Testis (tissue), 3 donors: Measurements from ENCODE around the gene STIP1. TPM values are rescaled to one million over a fixed set of nuclear protein-coding genes. Genes with fewer than 3 reads are reported as not detected.

Experiments used
- DNase-seq: peaks from one replicate; pipeline ENCODE4 v3.0.0-alpha.2; 2019
- H3K27ac ChIP-seq, 2 donors: fragments of 200-600 bp; sonication (generic); one replicate each; pipeline ENCODE4 v1.5.1; 2019
- H3K27me3 ChIP-seq: fragments of 200-600 bp; sonication (generic); one replicate; pipeline ENCODE4 v1.5.1; 2019
- H3K36me3 ChIP-seq: fragments of 200-600 bp; sonication (generic); one replicate; pipeline ENCODE4 v1.5.1; 2017; ENCODE audit warnings: low read depth; ENCODE audit errors: missing control alignments
- H3K4me1 ChIP-seq: fragments of 200-600 bp; sonication (generic); one replicate; pipeline ENCODE4 v1.5.1; 2019
- H3K4me3 ChIP-seq, 2 donors: fragments of 200-600 bp; sonication (generic); one replicate each; pipeline ENCODE4 v1.5.1; 2017 to 2019
- H3K9me3 ChIP-seq: fragments of 200-600 bp; sonication (generic); one replicate; pipeline ENCODE4 v1.5.1; 2017
- POLR2A ChIP-seq: fragments of 450-650 bp; IDR thresholded peaks from one replicate; pipeline ENCODE4 v1.6.1; 2017; ENCODE audit warnings: antibody characterized with exemption, mild to moderate bottlenecking, moderate library complexity
- WGBS, 2 donors: methylation state at CpG; one replicate each; pipeline ENCODE4 v1.1.5; 2018; 5-methylcytosine and 5-hydroxymethylcytosine counted together
- intact Hi-C: fragments of 100-400 bp; cut with DNase I; formaldehyde crosslinking; loops from one replicate; pipeline ENCODE4 v1.15.1; 2023; ENCODE audit warnings: low total_unique reads
- polyA plus RNA-seq: library from polyadenylated mRNA; stranded (reverse); fragments of 350-450 nt; fragmentation: Illumina TruSeq; extraction: RNeasy Lipid Tissue Mini Kit (QIAGEN cat#74804); gene quantifications from one replicate; pipeline ENCODE4 v1.2.3, GENCODE V29; 2014; ENCODE audit warnings: low read depth, low replicate concordance; ENCODE audit not compliant: insufficient read depth
- total RNA-seq, 2 donors: library from RNA; depleted of rRNA; stranded (reverse); fragments of >200 nt; gene quantifications; one replicate each; pipeline ENCODE4 v1.2.3, GENCODE V29; 2016
- TF ChIP-seq, protein P1 (sequence below), 3 experiments: fragments of 450-650 bp in 2 of 3; fragments of 200-600 bp in 1 of 3; sonication (generic) in 1 of 3; IDR thresholded peaks; one replicate each; pipeline ENCODE4 v1.5.1; 2016 to 2019; ENCODE audit warnings: antibody characterized with exemption in 3 of 3, mild to moderate bottlenecking in 2 of 3, moderate library complexity in 1 of 3

STIP1 gene
- total and polyA plus RNA-seq, 3 donors from 2014 or later: 221 to 267 (median 247) TPM

DNA sequence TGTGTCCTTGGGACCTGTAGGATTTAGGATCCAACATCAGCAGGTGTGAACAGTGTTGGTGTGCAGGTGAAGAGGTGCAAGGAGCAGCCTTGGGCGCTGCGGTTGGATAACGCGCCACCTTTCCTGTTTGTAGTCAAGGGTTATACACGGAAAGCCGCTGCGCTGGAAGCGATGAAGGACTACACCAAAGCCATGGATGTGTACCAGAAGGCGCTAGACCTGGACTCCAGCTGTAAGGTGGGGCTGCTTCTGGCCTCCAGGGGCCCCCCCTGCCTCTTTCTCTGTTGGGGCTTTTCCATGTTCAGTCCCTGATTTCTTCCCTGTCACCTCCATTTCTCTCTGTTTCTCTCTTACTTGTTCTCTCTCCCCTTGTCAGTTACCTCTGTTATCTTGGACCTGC is 17.0 kb downstream of the STIP1 start:
- 93% methylated on average over 9 of the region's 9 CpGs for WGBS, 2 donors
- DNase-seq: no peak
- intact Hi-C loops: loop anchor here (10.0 kb wide), 1 partner anchor 92 kb away; the partner anchor contains the start of gene KCNK4

DNA sequence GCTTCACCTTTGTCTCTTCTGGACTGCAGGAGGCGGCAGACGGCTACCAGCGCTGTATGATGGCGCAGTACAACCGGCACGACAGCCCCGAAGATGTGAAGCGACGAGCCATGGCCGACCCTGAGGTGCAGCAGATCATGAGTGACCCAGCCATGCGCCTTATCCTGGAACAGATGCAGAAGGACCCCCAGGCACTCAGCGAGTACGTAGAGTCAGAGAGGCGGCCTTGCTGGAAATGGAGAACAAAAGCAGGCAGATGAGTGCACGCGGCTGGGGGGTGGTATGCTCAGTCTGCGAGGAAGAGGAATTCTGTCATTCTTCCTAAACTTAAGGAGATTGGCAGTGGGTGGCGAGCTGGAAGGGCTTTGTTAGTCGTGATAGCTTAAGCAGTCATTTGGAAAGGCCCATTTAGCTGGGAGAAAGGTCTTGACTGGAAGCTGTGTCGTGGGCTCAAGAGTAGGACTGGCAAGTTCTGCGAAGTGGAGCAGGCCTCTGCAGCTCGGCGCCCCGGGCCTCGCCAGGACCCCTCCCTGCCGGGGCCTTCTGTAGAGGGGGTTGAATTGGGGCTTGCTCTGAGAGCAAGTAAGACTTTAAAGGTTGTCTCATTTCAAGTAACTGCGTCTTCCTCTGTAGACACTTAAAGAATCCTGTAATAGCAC is 17.6 kb downstream of the STIP1 start:
- intact Hi-C loops: loop anchor here (10.0 kb wide), 1 partner anchor 91 kb away; the partner anchor contains the start of gene KCNK4
- DNase-seq: no peak
- no peaks in the 10 kb centered on the region for H3K27me3 ChIP-seq
- no peak for TF ChIP-seq POLR2A
- TF ChIP-seq, protein P1, sequence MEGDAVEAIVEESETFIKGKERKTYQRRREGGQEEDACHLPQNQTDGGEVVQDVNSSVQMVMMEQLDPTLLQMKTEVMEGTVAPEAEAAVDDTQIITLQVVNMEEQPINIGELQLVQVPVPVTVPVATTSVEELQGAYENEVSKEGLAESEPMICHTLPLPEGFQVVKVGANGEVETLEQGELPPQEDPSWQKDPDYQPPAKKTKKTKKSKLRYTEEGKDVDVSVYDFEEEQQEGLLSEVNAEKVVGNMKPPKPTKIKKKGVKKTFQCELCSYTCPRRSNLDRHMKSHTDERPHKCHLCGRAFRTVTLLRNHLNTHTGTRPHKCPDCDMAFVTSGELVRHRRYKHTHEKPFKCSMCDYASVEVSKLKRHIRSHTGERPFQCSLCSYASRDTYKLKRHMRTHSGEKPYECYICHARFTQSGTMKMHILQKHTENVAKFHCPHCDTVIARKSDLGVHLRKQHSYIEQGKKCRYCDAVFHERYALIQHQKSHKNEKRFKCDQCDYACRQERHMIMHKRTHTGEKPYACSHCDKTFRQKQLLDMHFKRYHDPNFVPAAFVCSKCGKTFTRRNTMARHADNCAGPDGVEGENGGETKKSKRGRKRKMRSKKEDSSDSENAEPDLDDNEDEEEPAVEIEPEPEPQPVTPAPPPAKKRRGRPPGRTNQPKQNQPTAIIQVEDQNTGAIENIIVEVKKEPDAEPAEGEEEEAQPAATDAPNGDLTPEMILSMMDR (IDR thresholded peaks at IDR 0.05): no peak
- H3K4me3 ChIP-seq: no peak overlapping the region
- H3K27ac ChIP-seq: no peak overlapping the region
- peaks cover 9% of the 10 kb centered on the region for H3K4me1 ChIP-seq
- WGBS, 2 donors: 88% methylated on average over 27 of the region's 27 CpGs
- no peaks in the 10 kb centered on the region for H3K36me3 ChIP-seq
- no peaks in the 10 kb centered on the region for H3K9me3 ChIP-seq

More for the DNA sequence above, 17.0 kb downstream of the STIP1 start:
- no peak for TF ChIP-seq POLR2A
- TF ChIP-seq, protein P1 (IDR thresholded peaks at IDR 0.05): no peak
- H3K4me3 ChIP-seq: no peak overlapping the region
- no peaks in the 10 kb centered on the region for H3K36me3 ChIP-seq
- H3K27me3 ChIP-seq: no peaks in the 10 kb centered on the region
- H3K4me1 ChIP-seq: peaks cover 4% of the 10 kb centered on the region
- no peaks in the 10 kb centered on the region for H3K9me3 ChIP-seq
- H3K27ac ChIP-seq: no peak overlapping the region

DNA sequence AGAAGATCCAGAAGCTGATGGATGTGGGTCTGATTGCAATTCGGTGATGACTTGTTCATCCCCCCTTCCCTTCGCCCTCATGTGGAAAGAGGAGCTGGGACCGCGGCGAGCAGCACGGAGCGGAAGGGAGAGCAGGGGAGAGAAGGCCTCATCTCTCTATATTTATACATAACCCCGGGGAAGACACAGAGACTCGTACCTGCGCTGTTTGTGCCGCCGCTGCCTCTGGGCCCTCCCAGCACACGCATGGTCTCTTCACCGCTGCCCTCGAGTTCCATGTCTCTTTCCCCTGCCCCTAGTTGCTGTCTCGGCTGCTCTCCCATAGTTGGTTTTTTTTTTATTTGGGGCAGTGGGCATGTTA is 18.1 kb downstream of the STIP1 start:
- Histone ChIP-seq H3K9me3 (no peaks in the 10 kb centered on the region), H3K27me3 (no peaks in the 10 kb centered on the region), H3K27ac (peak overlapping the region in 1 of 2 donors; percentile 3), H3K36me3 (no peaks in the 10 kb centered on the region), H3K4me1 (peaks cover 9% of the 10 kb centered on the region), H3K4me3 (no peak overlapping the region)
- no peak for TF ChIP-seq POLR2A
- TF ChIP-seq, protein P1 (IDR thresholded peaks at IDR 0.05): no peak
- intact Hi-C loops: loop anchor here (10.0 kb wide), 1 partner anchor 91 kb away; the partner anchor contains the start of gene KCNK4
- 66 to 74% methylated on average over 16 of the region's 16 CpGs for WGBS, 2 donors
- DNase-seq: no peak

DNA sequence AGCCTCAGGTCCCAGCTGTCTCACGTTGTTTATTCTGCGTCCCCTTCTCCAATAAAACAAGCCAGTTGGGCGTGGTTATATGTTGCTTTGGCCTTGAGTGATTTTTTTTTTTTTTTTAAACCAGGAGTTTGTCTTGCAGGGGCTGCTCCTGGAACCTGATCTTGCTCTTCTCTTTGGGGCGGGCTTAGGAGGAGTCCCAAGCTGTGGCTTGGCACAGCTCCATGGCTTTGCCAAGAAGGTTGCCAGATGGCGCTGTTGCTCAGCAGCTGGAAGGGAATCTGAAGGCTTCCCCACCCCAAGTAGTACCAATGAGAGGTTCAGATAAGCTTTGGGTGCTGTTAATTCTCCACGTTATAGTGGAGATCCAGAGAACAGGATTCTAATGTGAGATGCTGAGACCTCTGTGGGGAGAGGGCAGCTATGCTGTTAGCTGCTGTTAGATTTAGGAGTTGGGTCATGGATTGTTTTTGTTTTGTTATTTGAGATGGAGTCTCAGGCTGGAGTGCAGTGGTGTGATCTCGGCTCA is 18.6 kb downstream of the STIP1 start:
- intact Hi-C loops: loop anchor here (10.0 kb wide), 1 partner anchor 90 kb away; the partner anchor contains the start of gene KCNK4
- Histone ChIP-seq H3K4me3 (no peak overlapping the region), H3K9me3 (no peaks in the 10 kb centered on the region), H3K27ac (peak overlapping the region in 1 of 2 donors; percentile 3), H3K36me3 (no peaks in the 10 kb centered on the region), H3K4me1 (peaks cover 9% of the 10 kb centered on the region), H3K27me3 (no peaks in the 10 kb centered on the region)
- peak; percentile 94 for DNase-seq
- 33 to 39% methylated on average over 6 to 7 of the region's 7 CpGs for WGBS, 2 donors
- no peak for TF ChIP-seq POLR2A
- TF ChIP-seq, protein P1 (IDR thresholded peaks at IDR 0.05): peak; percentile 47 to 64 (median 61)
